Osteocyte (in vitro differentiated cells): ENCODE measurements around the gene SSBP3. TPM values are rescaled to one million over a fixed set of nuclear protein-coding genes. Genes with fewer than 3 reads are reported as not detected.
"Not testable (repeated sequence)": the region's sequence is repeated elsewhere in the genome, so short reads cannot be mapped to it uniquely, and the experiment has no call there.

ENCODE experiments used
- DNase-seq: peaks from one replicate; pipeline ENCODE4 v3.0.0; 2021; ENCODE audit warnings: mixed read lengths; ENCODE audit not compliant: unreplicated experiment; ENCODE audit errors: extremely low spot score
- H3K27ac Mint-ChIP-seq: one replicate; pipeline ENCODE4 v1.8.0; 2021; ENCODE audit warnings: mild to moderate bottlenecking, mixed read lengths; ENCODE audit not compliant: unreplicated experiment
- H3K27me3 Mint-ChIP-seq: one replicate; pipeline ENCODE4 v1.8.0; 2021; ENCODE audit warnings: mixed read lengths; ENCODE audit not compliant: unreplicated experiment
- H3K36me3 Mint-ChIP-seq: one replicate; pipeline ENCODE4 v1.8.0; 2021; ENCODE audit warnings: mixed read lengths; ENCODE audit not compliant: unreplicated experiment
- H3K4me1 Mint-ChIP-seq: one replicate; pipeline ENCODE4 v1.8.0; 2021; ENCODE audit warnings: mixed read lengths; ENCODE audit not compliant: unreplicated experiment
- H3K4me3 Mint-ChIP-seq: one replicate; pipeline ENCODE4 v1.8.0; 2021; ENCODE audit warnings: mild to moderate bottlenecking, moderate library complexity, mixed read lengths; ENCODE audit not compliant: unreplicated experiment
- H3K9me3 Mint-ChIP-seq: one replicate; pipeline ENCODE4 v1.8.0; 2021; ENCODE audit warnings: mixed read lengths; ENCODE audit not compliant: unreplicated experiment
- total RNA-seq: library from RNA; stranded (reverse); gene quantifications from 2 replicates; pipeline ENCODE4 v1.2.1, GENCODE V29; 2021
- TF ChIP-seq, protein P1 (sequence below): fragments of 200-600 bp; sonication (generic); IDR thresholded peaks from 2 replicates; pipeline ENCODE4 v1.5.0; 2021; ENCODE audit warnings: antibody characterized with exemption, mild to moderate bottlenecking, moderate library complexity

Gene SSBP3
- total RNA-seq, 1 donor from 2014 or later, result 56.4 TPM

DNA sequence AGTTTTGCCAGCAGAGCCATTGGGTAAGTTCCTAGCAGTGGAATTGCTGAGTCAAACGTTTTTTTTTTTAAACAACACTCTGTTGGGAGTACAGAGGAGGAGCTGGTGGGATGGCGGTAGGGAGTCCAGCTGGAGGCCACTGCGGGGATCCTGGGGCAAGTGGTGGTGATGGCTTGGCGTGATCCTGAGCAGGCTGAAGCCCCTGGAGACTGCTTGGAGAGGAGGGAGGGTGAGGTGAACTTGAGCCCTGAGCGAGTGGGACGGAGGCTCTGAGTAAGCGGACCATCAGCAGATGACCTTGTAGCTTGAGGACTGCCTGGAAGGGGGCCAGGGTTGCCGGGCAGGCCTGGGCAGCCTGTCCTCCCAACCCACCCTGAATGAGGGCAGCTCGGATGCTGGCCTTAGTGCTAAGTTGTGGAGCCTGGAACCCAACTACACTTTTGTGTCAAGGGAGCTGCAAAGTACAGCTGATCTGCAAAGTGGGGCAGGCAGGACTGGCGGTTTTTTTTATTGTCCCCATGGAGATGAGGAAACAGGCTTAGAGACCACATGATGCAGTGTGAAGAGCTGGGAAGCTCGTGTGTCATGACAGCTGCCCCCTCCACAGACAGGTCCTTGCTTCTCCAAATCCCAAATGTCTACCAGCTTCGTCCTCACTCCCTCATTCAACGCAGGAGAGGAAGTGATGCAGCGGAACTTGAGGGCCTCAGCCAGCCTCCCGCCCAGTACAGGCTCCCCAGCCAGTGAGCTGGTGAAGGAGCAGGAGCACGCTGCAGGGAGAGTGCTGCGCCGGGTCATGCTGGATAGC is 186.0 kb downstream of the SSBP3 start:
- Mint-ChIP-seq H3K4me3 (no peak overlapping the region), H3K36me3 (peaks cover 32% of the 10 kb centered on the region), H3K27ac (peak overlapping the region; percentile 78), H3K27me3 (no peaks in the 10 kb centered on the region), H3K4me1 (peaks cover 21% of the 10 kb centered on the region), H3K9me3 (no peaks in the 10 kb centered on the region)
- no peak for DNase-seq
- TF ChIP-seq, protein P1, sequence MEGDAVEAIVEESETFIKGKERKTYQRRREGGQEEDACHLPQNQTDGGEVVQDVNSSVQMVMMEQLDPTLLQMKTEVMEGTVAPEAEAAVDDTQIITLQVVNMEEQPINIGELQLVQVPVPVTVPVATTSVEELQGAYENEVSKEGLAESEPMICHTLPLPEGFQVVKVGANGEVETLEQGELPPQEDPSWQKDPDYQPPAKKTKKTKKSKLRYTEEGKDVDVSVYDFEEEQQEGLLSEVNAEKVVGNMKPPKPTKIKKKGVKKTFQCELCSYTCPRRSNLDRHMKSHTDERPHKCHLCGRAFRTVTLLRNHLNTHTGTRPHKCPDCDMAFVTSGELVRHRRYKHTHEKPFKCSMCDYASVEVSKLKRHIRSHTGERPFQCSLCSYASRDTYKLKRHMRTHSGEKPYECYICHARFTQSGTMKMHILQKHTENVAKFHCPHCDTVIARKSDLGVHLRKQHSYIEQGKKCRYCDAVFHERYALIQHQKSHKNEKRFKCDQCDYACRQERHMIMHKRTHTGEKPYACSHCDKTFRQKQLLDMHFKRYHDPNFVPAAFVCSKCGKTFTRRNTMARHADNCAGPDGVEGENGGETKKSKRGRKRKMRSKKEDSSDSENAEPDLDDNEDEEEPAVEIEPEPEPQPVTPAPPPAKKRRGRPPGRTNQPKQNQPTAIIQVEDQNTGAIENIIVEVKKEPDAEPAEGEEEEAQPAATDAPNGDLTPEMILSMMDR, result no peak

GRCh38 chr1:54219688-54220003 is 186.5 kb downstream of the SSBP3 start:
- Mint-ChIP-seq H3K4me1 (peaks cover 20% of the 10 kb centered on the region), H3K4me3 (no peak overlapping the region), H3K27me3 (no peaks in the 10 kb centered on the region), H3K27ac (peak overlapping the region; percentile 78), H3K36me3 (peaks cover 32% of the 10 kb centered on the region), H3K9me3 (no peaks in the 10 kb centered on the region)
- TF ChIP-seq, protein P1, result no peak
- no peak for DNase-seq

DNA sequence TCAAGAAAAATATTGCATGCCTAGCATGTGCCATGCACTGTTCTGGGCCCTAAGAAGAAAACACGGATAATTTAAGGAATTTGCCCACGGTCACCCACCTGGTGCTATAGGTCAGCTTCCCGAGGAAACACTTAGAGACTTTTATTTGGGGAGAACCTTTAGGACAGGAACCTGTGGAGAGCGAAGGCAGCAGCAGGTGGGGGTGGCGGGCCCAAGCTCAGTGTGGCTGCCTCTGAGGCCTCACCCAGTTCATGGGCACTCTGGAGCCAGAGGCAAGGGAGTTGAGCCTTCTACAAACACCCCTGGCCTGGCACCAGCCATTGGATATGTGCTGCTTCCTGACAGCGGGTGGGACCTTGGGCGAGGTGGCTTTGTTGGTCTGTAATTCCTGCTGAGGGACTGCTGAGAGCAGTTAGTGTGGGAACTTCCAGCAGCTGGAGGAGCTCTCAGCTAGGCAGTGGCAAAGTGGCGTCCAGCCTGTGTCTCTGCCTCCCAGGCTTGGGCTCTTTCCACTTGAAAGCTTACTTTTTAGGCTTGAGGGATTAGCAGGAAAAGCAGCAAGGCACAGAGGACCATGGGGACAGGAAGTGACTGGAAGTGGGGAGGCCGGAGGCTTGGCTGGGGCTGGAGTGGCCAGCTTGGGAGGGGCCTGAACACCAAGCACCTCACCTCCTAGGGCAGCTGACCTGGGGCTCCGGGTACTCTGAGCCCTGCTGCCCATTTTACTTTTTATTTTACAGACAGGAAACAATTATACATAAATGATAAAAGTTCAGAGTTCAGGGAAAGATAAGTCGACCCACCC is 187.1 kb downstream of the SSBP3 start:
- peak overlapping the region; percentile 71 for H3K27ac Mint-ChIP-seq
- no peak for DNase-seq

GRCh38 chr1:54215523-54215922 is 190.7 kb downstream of the SSBP3 start:
- DNase-seq, result no peak
- peaks cover 20% of the 10 kb centered on the region for H3K4me1 Mint-ChIP-seq
- peaks cover 56% of the 10 kb centered on the region for H3K36me3 Mint-ChIP-seq
- H3K4me3 Mint-ChIP-seq, result no peak overlapping the region
- no peaks in the 10 kb centered on the region for H3K9me3 Mint-ChIP-seq
- no peak overlapping the region for H3K27ac Mint-ChIP-seq
- H3K27me3 Mint-ChIP-seq, result no peaks in the 10 kb centered on the region
- TF ChIP-seq, protein P1, result no peak

More for the DNA sequence above, 187.1 kb downstream of the SSBP3 start:
- Mint-ChIP-seq H3K36me3 (peaks cover 35% of the 10 kb centered on the region), H3K4me3 (no peak overlapping the region), H3K9me3 (no peaks in the 10 kb centered on the region), H3K4me1 (peaks cover 20% of the 10 kb centered on the region), H3K27me3 (no peaks in the 10 kb centered on the region)
- TF ChIP-seq, protein P1, result peak; percentile 21

- no peak overlapping the region for H3K4me3 Mint-ChIP-seq
- no peaks in the 10 kb centered on the region for H3K9me3 Mint-ChIP-seq
- H3K27me3 Mint-ChIP-seq, result no peaks in the 10 kb centered on the region
- TF ChIP-seq, protein P1, result no peak
- H3K36me3 Mint-ChIP-seq, result peaks cover 58% of the 10 kb centered on the region
- no peak overlapping the region for H3K27ac Mint-ChIP-seq
- DNase-seq, result no peak
- H3K4me1 Mint-ChIP-seq, result no peaks in the 10 kb centered on the region
These were observed 193.3 kb downstream of the SSBP3 start for GRCh38 chr1:54212872-54213271.

- not testable (repeated sequence) for H3K4me1 Mint-ChIP-seq, H3K27me3 Mint-ChIP-seq, H3K27ac Mint-ChIP-seq, DNase-seq, H3K9me3 Mint-ChIP-seq, H3K4me3 Mint-ChIP-seq
- H3K36me3 Mint-ChIP-seq, result peaks cover 47% of the 10 kb centered on the region
These were observed 198.3 kb downstream of the SSBP3 start for GRCh38 chr1:54207896-54208295.
